Osteocyte (in vitro differentiated cells): ENCODE data around the gene HNRNPH2. TPM values are rescaled to one million over a fixed set of nuclear protein-coding genes. Genes with fewer than 3 reads are reported as not detected.

Source experiments
- DNase-seq: peaks from one replicate; pipeline ENCODE4 v3.0.0; 2021; ENCODE audit warnings: mixed read lengths; ENCODE audit not compliant: unreplicated experiment; ENCODE audit errors: extremely low spot score
- H3K27ac Mint-ChIP-seq: one replicate; pipeline ENCODE4 v1.8.0; 2021; ENCODE audit warnings: mild to moderate bottlenecking, mixed read lengths; ENCODE audit not compliant: unreplicated experiment
- H3K27me3 Mint-ChIP-seq: one replicate; pipeline ENCODE4 v1.8.0; 2021; ENCODE audit warnings: mixed read lengths; ENCODE audit not compliant: unreplicated experiment
- H3K36me3 Mint-ChIP-seq: one replicate; pipeline ENCODE4 v1.8.0; 2021; ENCODE audit warnings: mixed read lengths; ENCODE audit not compliant: unreplicated experiment
- H3K4me1 Mint-ChIP-seq: one replicate; pipeline ENCODE4 v1.8.0; 2021; ENCODE audit warnings: mixed read lengths; ENCODE audit not compliant: unreplicated experiment
- H3K4me3 Mint-ChIP-seq: one replicate; pipeline ENCODE4 v1.8.0; 2021; ENCODE audit warnings: mild to moderate bottlenecking, moderate library complexity, mixed read lengths; ENCODE audit not compliant: unreplicated experiment
- H3K9me3 Mint-ChIP-seq: one replicate; pipeline ENCODE4 v1.8.0; 2021; ENCODE audit warnings: mixed read lengths; ENCODE audit not compliant: unreplicated experiment
- CTCF ChIP-seq: fragments of 200-600 bp; sonication (generic); IDR thresholded peaks from 2 replicates; pipeline ENCODE4 v1.5.0; 2021; ENCODE audit warnings: antibody characterized with exemption, mild to moderate bottlenecking, moderate library complexity
- total RNA-seq: library from RNA; stranded (reverse); gene quantifications from 2 replicates; pipeline ENCODE4 v1.2.1, GENCODE V29; 2021

The HNRNPH2 gene
- total RNA-seq, 1 donor from 2014 or later = 67.7 TPM

GRCh38 chrX:101395789-101396188 is 12.2 kb upstream of the HNRNPH2 start:
- no peak overlapping the region for H3K27ac Mint-ChIP-seq
- peaks cover 12% of the 10 kb centered on the region for H3K4me1 Mint-ChIP-seq
- DNase-seq = no peak
- peaks cover 4% of the 10 kb centered on the region for H3K9me3 Mint-ChIP-seq
- H3K27me3 Mint-ChIP-seq = no peaks in the 10 kb centered on the region
- H3K4me3 Mint-ChIP-seq = no peak overlapping the region
- no peak for TF ChIP-seq CTCF
- peaks cover 14% of the 10 kb centered on the region for H3K36me3 Mint-ChIP-seq

GRCh38 chrX:101397779-101398178 is 10.2 kb upstream of the HNRNPH2 start:
- H3K36me3 Mint-ChIP-seq = peaks cover 10% of the 10 kb centered on the region
- no peak for TF ChIP-seq CTCF
- no peaks in the 10 kb centered on the region for H3K27me3 Mint-ChIP-seq
- peaks cover 4% of the 10 kb centered on the region for H3K9me3 Mint-ChIP-seq
- peaks cover 4% of the 10 kb centered on the region for H3K4me1 Mint-ChIP-seq
- no peak overlapping the region for H3K27ac Mint-ChIP-seq
- DNase-seq = no peak
- no peak overlapping the region for H3K4me3 Mint-ChIP-seq

GRCh38 chrX:101398694-101399093 is 9.3 kb upstream of the HNRNPH2 start:
- DNase-seq = no peak
- H3K36me3 Mint-ChIP-seq = peaks cover 5% of the 10 kb centered on the region
- no peaks in the 10 kb centered on the region for H3K27me3 Mint-ChIP-seq
- H3K4me1 Mint-ChIP-seq = peaks cover under 1% of the 10 kb centered on the region
- no peak for TF ChIP-seq CTCF
- H3K27ac Mint-ChIP-seq = no peak overlapping the region
- no peak overlapping the region for H3K4me3 Mint-ChIP-seq
- peaks cover 2% of the 10 kb centered on the region for H3K9me3 Mint-ChIP-seq

- TF ChIP-seq CTCF = no peak
- no peak overlapping the region for H3K4me3 Mint-ChIP-seq
- peaks cover 7% of the 10 kb centered on the region for H3K36me3 Mint-ChIP-seq
- H3K9me3 Mint-ChIP-seq = peaks cover 4% of the 10 kb centered on the region
- no peak overlapping the region for H3K27ac Mint-ChIP-seq
- no peaks in the 10 kb centered on the region for H3K4me1 Mint-ChIP-seq
- DNase-seq = no peak
- H3K27me3 Mint-ChIP-seq = no peaks in the 10 kb centered on the region
Observed at GRCh38 chrX:101399825-101400224, 8.2 kb upstream of the HNRNPH2 start.

GRCh38 chrX:101407167-101407747 is 765 bp upstream of the HNRNPH2 start:
- no peak for TF ChIP-seq CTCF
- DNase-seq = no peak
- peaks cover 4% of the 10 kb centered on the region for H3K9me3 Mint-ChIP-seq
- H3K4me3 Mint-ChIP-seq = peak overlapping the region; percentile 84
- peaks cover 2% of the 10 kb centered on the region for H3K36me3 Mint-ChIP-seq
- H3K4me1 Mint-ChIP-seq = peaks cover 25% of the 10 kb centered on the region
- H3K27ac Mint-ChIP-seq = peak overlapping the region; percentile 99
- H3K27me3 Mint-ChIP-seq = no peaks in the 10 kb centered on the region
